GM12878 (cell line): ENCODE measurements around the gene KRTAP11-1.

Experiments used
- CREB1 ChIP-seq: IDR thresholded peaks from 2 replicates; pipeline ENCODE4 v1.6.1; 2012; ENCODE audit warnings: low read depth, mild to moderate bottlenecking, inconsistent platforms
- NFYA ChIP-seq: IDR thresholded peaks from 2 replicates; pipeline ENCODE4 v1.6.1; 2011; ENCODE audit warnings: low read depth, mild to moderate bottlenecking, low read length, improper control_type of control experiment, borderline replicate concordance

- TF ChIP-seq NFYA (no peak), CREB1 (no peak)
Measured at GRCh38 chr21:30838536-30838935, 42.8 kb downstream of the KRTAP11-1 start.
